Transverse colon (tissue), 4 donors: ENCODE data around the gene SELENOO.

Experiments used
- CTCF ChIP-seq, 5 experiments: fragments of 200-600 bp in 3 of 5; fragments of 450-650 bp in 2 of 5; sonication (generic) in 3 of 5; IDR thresholded peaks; 1 replicate in 2 of 5; 2 replicates in 3 of 5; pipeline ENCODE4 v1.5.1; 2016 to 2017; ENCODE audit warnings: antibody characterized with exemption in 5 of 5, inconsistent platforms in 3 of 5, mild to moderate bottlenecking in 2 of 5, moderate library complexity in 1 of 5
- EP300 ChIP-seq: sonication (generic); formaldehyde crosslinking; IDR thresholded peaks from one replicate; pipeline ENCODE4 v1.6.1; 2017; ENCODE audit warnings: antibody characterized with exemption, low read depth
- POLR2AphosphoS5 ChIP-seq, 3 donors: sonication (generic); formaldehyde crosslinking; IDR thresholded peaks; one replicate each; pipeline ENCODE4 v1.6.1; 2016; ENCODE audit warnings: antibody characterized with exemption in 3 of 3

- TF ChIP-seq CTCF (IDR thresholded peaks at IDR 0.05): no peak
- TF ChIP-seq POLR2AphosphoS5 (IDR thresholded peaks at IDR 0.05): no peak
- TF ChIP-seq EP300: no peak
These were observed 53.1 kb downstream of the SELENOO start for GRCh38 chr22:50253941-50254340.
